Hematopoietic multipotent progenitor cell treated with erythropoietin and hydrocortisone succinate and interleukin-3 and kit ligand, for 8 days (in vitro differentiated cells): Measurements from ENCODE around the gene SYNPO2.
"Not testable (repeated sequence)": the region's sequence is repeated elsewhere in the genome, so short reads cannot be mapped to it uniquely, and the experiment has no call there.

Experiments used
- DNase-seq: peaks from one replicate; pipeline ENCODE4 v3.0.0-alpha.2; 2015

Gene SYNPO2

GRCh38 chr4:119034276-119035008 is 145.8 kb downstream of the SYNPO2 start:
- no peak for DNase-seq

- DNase-seq, result no peak
These were observed 147.5 kb downstream of the SYNPO2 start for GRCh38 chr4:119035951-119036737.

- DNase-seq, result no peak
These were observed 149.1 kb downstream of the SYNPO2 start for GRCh38 chr4:119037709-119038108.

- no peak for DNase-seq
These were observed 149.6 kb downstream of the SYNPO2 start for GRCh38 chr4:119038116-119038841.

GRCh38 chr4:119039160-119039559 is 150.5 kb downstream of the SYNPO2 start:
- DNase-seq, result no peak

GRCh38 chr4:119039779-119040178 is 151.1 kb downstream of the SYNPO2 start:
- DNase-seq, result no peak

- DNase-seq, result no peak
These were observed 151.6 kb downstream of the SYNPO2 start for GRCh38 chr4:119040261-119040660.

GRCh38 chr4:119040694-119041185 is 152.1 kb downstream of the SYNPO2 start:
- DNase-seq, result no peak

- DNase-seq, result no peak
These were observed 152.7 kb downstream of the SYNPO2 start for GRCh38 chr4:119041396-119041795.

GRCh38 chr4:119041951-119042560 is 153.4 kb downstream of the SYNPO2 start:
- DNase-seq, result peak; percentile 67

GRCh38 chr4:119046263-119046662 is 157.6 kb downstream of the SYNPO2 start:
- DNase-seq, result no peak

- DNase-seq, result not testable (repeated sequence)
These were observed 158.4 kb downstream of the SYNPO2 start for GRCh38 chr4:119047059-119047458.

GRCh38 chr4:119048446-119048845 is 159.8 kb downstream of the SYNPO2 start:
- DNase-seq, result no peak

GRCh38 chr4:119049342-119049741 is 160.7 kb downstream of the SYNPO2 start:
- DNase-seq, result no peak

- DNase-seq, result no peak
These were observed 162.0 kb downstream of the SYNPO2 start for GRCh38 chr4:119050527-119051090.

- no peak for DNase-seq
These were observed 164.6 kb downstream of the SYNPO2 start for GRCh38 chr4:119053245-119053644.

- DNase-seq, result no peak
These were observed 165.3 kb downstream of the SYNPO2 start for GRCh38 chr4:119053997-119054396.

GRCh38 chr4:119057417-119057816 is 168.8 kb downstream of the SYNPO2 start:
- DNase-seq, result no peak

- no peak for DNase-seq
These were observed 170.6 kb downstream of the SYNPO2 start for GRCh38 chr4:119059221-119059620.

- not testable (repeated sequence) for DNase-seq
These were observed 178.5 kb downstream of the SYNPO2 start for GRCh38 chr4:119067125-119067524.

GRCh38 chr4:119067670-119068360 is 179.2 kb downstream of the SYNPO2 start:
- DNase-seq, result not testable (repeated sequence)

GRCh38 chr4:119068529-119068962 is 179.9 kb downstream of the SYNPO2 start:
- DNase-seq, result no peak
